ENCODE data around the gene CFAP20. TPM values are rescaled to one million over a fixed set of nuclear protein-coding genes. Genes with fewer than 3 reads are reported as not detected.
A peak's percentile ranks its signal among the peaks of the same experiment; 100 is the strongest.

CFAP20 gene
- total RNA-seq, 1 experiment from 2014 or later: 60.4 TPM

- Mint-ChIP-seq H3K27ac (0 out of 7 replicates have a peak overlapping the region, but pooled peaks of 1 of the 3 experiments have one; percentile 83), H3K36me3 (ENCODE audit: insufficient read depth in 1 of 3, low read depth in 3 of 3) (no peaks in the 10 kb centered on the region; a peak in 1 of 7 replicates), H3K27me3 (ENCODE audit: low read depth) (peaks cover 4% of the 10 kb centered on the region), H3K9me3 (peaks cover 0 to 3% of the 10 kb centered on the region in 2 experiments; a peak in 1 of 5 replicates), H3K4me1 (peaks cover 33 to 35% of the 10 kb centered on the region in 2 experiments), H3K4me3 (no peak overlapping the region)
- Histone ChIP-seq H3K9me3 (ENCODE audit: control insufficient read depth, low read depth, low read length) (no peaks in the 10 kb centered on the region), H4K20me1 (ENCODE audit: control insufficient read depth, insufficient read depth, insufficient read length) (no peaks in the 10 kb centered on the region), H2BK5ac (ENCODE audit: insufficient read length, low read length) (no peak overlapping the region), H3K23ac (ENCODE audit: insufficient read length, low read depth, low read length) (no peak overlapping the region), H2BK12ac (ENCODE audit: insufficient read length, low read depth, low read length) (no peak overlapping the region), H3K4me1 (ENCODE audit: insufficient read depth, low read length) (peaks cover 3% of the 10 kb centered on the region), H4K5ac (ENCODE audit: insufficient read length, low read depth, low read length) (no peak overlapping the region), H2BK15ac (ENCODE audit: low read depth, low read length) (no peak overlapping the region), H3K56ac (ENCODE audit: insufficient read length, low read depth, low read length) (no peak overlapping the region), H3T11ph (ENCODE audit: low read length) (no peak overlapping the region), H4K91ac (ENCODE audit: insufficient read length, low read depth, low read length) (no peak overlapping the region), H4K8ac (replicated peaks; ENCODE audit: insufficient read length, low read depth, low read length) (no peak overlapping the region), H3K79me1 (ENCODE audit: insufficient read depth, low read depth, low read length, poor library complexity, severe bottlenecking) (no peaks in the 10 kb centered on the region), H3K14ac (ENCODE audit: insufficient read depth, low read length) (no peak overlapping the region), H3K4ac (ENCODE audit: low read depth, low read length) (no peak overlapping the region), H3K4me2 (ENCODE audit: insufficient read depth, insufficient read length, low read length) (no peak overlapping the region), H2BK20ac (ENCODE audit: low read depth, low read length, poor library complexity, severe bottlenecking) (no peak overlapping the region), H3K27me3 (ENCODE audit: insufficient read depth, low read length) (no peaks in the 10 kb centered on the region), H2BK120ac (ENCODE audit: low read depth, low read length, poor library complexity, severe bottlenecking) (no peak overlapping the region), H3K9ac (ENCODE audit: extremely low read depth, insufficient read length, low read length) (no peak overlapping the region), H3K23me2 (ENCODE audit: insufficient read length, low read depth, low read length, poor library complexity, severe bottlenecking) (peaks cover 2% of the 10 kb centered on the region), H3K27ac (ENCODE audit: insufficient read length, low read depth, low read length) (no peak overlapping the region), H2AK5ac (ENCODE audit: insufficient read length, low read length) (no peak overlapping the region), H3K79me2 (ENCODE audit: insufficient read depth, low read length) (no peaks in the 10 kb centered on the region), H2AFZ (ENCODE audit: low read length) (no peak overlapping the region), H3K18ac (ENCODE audit: insufficient read length, low read depth, low read length) (no peak overlapping the region)
- WGBS (ENCODE audit: extremely low coverage, insufficient read length, low lambda C conversion rate): no CpG with 5 or more reads among the region's 15 CpGs
- DNase-seq: no peak
- TF ChIP-seq CTCF (conservative IDR thresholded peaks at IDR 0.05): no peak
Observed at GRCh38 chr16:58102665-58103392, 26.4 kb downstream of the CFAP20 start.

All from H9 (cell line).